Smooth muscle cell of bladder (primary cell): Measurements from ENCODE around the gene LBX2. TPM values are rescaled to one million over a fixed set of nuclear protein-coding genes. Genes with fewer than 3 reads are reported as not detected.

Experiments
- total RNA-seq: library from RNA; depleted of rRNA; stranded (reverse); fragments of >200 nt; gene quantifications from 2 replicates; pipeline ENCODE4 v1.2.3, GENCODE V29; 2014

LBX2 gene, protein sequence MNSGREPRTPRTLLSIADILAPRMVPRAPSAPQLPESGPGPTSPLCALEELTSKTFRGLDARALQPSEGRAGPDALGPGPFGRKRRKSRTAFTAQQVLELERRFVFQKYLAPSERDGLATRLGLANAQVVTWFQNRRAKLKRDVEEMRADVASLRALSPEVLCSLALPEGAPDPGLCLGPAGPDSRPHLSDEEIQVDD
- 1.3 and 2.9 TPM in 2 replicates for total RNA-seq

GRCh38 chr2:74499267-74499939, at the start of gene LBX2:
Gene LBX2, minus strand, starts transcription at chr2:74499603. Its CDS starts 66 bp downstream, at chr2:74499537.

DNA sequence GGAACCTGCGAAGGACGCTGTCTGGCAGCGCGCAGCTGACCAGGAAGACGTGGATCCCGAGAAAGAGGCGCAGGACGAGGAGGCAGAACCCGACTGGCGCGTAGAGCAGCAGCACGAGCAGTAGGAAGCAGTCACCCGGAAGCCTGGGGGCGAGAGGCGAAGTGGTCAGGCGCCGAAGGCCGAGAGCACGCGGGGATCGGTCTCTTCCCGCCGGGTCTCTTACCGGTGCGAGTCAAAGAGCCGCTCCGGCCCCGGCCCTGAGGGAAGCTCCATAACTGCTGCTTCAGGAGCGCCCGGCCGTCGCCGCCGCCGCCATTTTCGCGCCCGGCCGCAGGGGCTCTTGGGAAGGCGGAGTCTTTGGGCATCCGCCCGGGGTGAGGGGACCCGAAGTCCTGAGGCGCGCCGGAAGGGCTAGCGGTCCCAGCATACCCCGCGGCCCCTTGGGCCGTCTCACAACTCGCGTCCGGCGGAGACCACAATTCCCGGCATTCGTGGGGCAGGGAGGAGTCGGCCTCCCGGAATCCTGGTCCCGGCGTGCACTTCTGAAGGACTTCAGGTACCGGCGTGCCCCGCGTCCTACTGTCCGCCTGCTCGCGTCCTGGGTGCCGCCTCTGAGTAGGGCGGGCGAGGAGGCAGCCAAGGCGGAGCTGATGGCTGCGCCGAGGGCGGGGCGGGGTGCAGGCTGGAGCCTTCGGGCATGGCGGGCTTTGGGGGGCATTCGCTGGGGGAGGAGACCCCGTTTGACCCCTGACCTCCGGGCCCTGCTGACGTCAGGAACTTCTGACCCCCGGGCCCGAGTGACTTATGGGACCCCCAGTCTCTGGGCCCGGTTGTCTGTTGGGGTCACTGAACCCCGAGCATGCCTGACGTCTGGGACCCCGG, 30.2 kb upstream of the LBX2 start, which contains the start of the genes AUP1 and HTRA2:
AUP1 (minus strand) TSS at position 350 of the 882 bp plus-strand sequence; CDS start at position 273, 77 bp downstream.
HTRA2 (plus strand) TSS at position 577 of the 882 bp plus-strand sequence; CDS start at position 651, 74 bp downstream.

DNA sequence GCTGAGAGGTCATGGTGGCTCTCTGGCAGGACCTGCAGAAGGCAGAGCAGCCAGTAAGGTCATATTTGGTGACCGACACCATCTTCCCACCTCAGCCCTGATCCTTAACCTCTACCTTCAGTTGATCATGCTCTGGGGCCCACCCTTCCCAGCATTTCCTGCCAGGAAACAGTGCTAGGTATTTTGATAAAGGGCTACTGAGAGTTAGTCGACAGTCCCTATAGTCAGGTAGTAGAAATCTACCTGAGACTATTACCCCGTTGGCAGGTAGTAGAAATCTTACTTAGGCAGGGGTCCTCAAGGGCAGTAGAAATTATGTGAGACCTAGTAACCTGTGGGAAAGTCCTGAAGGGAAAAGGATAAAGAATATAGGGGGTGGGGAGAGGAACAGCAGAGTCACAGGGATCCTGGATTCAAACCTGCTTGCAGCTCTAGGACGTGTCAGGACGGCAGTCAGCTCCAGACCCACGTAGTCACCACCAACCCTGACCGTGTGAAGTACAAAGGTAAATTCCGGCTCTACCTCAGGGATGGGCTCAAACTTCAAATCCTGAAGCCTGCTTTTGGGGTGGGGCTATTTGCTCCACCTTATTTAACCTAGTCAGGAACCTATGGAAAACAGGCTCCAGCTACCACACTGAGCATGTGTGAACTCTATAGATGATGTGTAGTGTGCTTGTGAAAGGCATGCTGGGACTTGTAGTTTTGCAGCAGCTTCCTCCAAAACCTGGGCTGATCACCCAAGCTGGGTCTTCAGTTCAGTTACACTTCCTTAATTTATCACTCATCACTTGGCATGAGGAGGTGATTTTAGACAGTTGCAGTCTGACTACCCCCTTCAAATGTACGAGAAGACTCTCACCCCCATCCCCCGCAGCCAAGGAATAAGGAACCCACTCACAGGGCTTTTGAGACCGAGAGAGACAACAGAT, 26.6 kb upstream of the LBX2 start, which contains the start of gene DQX1:
DQX1 (minus strand) TSS at position 515 of the 932 bp plus-strand sequence; CDS start at position 13, 502 bp downstream.

GRCh38 chr2:74514368-74515270, 15.2 kb upstream of the LBX2 start, which contains the start of gene TLX2:
Gene TLX2, plus strand, starts transcription at chr2:74514450. Its CDS starts 357 bp downstream, at chr2:74514807.

DNA sequence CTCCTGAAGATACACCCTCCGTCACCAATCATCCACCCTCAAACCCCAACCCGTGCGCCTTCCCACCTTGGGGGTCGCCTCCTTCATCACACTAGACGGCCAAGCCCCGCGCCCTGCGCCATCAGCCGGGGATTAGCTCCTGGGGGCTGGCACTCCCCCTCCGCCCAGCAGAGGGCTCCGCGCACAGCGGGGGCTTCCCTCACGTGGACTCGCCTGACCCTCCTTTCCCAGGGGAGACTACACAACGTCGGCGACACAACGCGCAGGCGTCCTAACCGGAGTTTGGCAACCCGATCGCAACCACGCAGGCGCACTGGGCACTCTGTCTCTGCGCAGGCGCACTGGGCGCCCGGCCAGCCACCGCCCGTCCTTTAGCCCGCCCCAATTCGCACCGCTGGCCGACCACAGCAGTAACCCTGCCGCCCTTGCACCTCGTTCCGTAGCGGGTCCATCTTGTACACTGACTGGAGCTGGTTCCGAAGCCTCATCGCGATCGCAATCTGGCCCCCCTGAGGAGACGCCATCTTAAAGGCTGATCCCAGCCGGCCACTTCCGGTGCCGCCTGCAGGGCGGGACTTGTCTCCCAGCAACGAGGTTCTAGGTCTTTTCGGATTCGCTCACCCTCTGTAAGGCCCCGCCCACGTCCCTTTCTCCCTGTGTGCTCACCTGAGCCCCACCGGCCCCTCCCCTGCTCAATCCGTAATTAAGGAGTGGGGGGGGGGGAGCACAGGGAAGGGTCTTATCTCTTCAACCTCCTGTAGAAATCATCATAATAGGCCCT, 7.9 kb upstream of the LBX2 start, which contains the start of gene PCGF1:
PCGF1 (minus strand) TSS at position 551 of the 781 bp plus-strand sequence; CDS start at position 524, 27 bp downstream.

GRCh38 chr2:74482801-74483674, 16.4 kb downstream of the LBX2 start, which contains the start of the genes CCDC142 and TTC31:
Gene CCDC142, minus strand, starts transcription at chr2:74482998. Its CDS starts 161 bp downstream, at chr2:74482837.
Gene TTC31, plus strand, starts transcription at chr2:74483081. Its CDS starts 15 bp downstream, at chr2:74483096.

DNA sequence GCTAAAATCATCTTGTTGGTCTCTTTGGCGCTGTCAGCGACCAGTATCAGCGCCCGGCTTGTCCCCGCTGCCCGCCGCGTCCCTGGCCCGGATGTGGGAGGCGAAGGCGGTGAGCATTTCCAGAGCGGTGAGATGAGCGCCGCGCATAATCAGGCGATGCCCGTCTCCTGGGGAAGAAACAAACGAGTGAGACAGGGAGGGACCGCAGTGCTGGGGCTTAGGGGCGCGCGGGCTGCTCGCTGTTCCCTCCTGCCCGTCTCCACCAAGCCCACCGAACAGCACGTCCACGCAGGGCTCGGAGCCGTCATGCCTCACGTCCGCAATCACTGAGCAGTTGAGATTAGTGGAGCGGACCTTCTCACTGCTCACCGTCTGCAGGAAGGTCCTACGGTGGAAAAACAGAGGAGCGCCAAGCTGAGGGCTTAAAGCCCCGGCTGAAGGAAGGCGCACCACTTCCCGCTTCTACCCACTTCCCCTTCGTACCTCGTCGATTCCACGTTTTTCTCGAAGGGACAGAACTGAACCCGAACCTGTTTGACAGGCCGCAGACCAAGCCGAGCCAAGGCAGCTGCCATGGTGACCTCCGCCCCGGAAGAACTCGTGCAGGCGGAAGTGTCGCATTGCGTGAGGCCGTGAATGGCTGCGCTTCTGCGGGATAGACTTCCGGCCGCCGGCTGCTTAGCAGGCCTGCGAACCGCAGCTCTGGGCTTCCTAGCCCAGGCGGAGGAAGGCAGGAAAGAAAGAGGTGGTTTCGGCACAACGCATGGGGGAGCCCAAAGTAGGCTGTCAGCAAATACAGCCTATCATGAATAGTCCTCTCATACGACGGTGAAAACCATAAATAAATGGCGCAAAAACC, 27.1 kb downstream of the LBX2 start, which contains the start of gene MRPL53:
MRPL53 (minus strand) TSS at position 595 of the 859 bp plus-strand sequence; CDS start at position 575, 20 bp downstream.

DNA sequence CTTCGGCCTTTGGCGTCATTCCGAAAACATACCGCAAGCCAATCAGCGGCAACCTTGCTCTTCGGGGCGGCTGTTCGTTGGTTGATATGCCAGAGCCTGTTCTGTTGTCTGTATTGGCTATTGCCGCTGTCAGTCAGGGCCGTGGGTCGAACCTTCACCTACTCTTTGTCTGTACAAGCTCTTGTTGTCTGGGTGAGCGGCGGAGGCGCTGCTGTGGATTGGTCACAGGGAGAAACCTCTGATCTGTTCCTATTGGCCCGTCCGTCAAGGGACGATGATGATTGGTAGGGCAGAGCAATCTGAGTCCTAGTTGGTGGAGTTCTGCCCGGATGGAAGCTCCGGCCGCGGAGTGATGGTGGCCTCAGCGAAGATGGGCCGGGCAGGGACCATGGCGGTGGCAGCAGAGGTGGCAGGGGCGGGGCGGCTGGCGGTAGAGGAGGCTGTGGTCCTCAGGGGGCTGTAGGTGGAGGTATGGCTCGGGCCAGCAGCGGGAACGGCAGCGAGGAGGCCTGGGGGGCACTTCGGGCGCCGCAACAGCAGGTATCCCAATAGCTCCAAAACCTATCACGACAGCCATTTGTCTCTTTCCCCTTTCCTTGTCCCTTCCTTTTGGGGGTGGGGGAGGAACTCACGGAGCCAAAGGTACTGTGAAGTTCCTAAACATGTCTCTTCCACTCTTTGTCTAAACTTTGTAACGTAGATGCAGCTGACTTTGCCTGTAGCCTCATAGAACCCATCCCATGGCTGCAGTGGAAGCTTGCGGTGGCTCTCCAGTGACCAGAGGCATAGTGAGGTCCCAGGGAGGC, 41.1 kb downstream of the LBX2 start, which contains the start of gene WBP1:
WBP1 (plus strand) TSS at position 307 of the 806 bp plus-strand sequence; CDS start at position 472, 165 bp downstream.

DNA sequence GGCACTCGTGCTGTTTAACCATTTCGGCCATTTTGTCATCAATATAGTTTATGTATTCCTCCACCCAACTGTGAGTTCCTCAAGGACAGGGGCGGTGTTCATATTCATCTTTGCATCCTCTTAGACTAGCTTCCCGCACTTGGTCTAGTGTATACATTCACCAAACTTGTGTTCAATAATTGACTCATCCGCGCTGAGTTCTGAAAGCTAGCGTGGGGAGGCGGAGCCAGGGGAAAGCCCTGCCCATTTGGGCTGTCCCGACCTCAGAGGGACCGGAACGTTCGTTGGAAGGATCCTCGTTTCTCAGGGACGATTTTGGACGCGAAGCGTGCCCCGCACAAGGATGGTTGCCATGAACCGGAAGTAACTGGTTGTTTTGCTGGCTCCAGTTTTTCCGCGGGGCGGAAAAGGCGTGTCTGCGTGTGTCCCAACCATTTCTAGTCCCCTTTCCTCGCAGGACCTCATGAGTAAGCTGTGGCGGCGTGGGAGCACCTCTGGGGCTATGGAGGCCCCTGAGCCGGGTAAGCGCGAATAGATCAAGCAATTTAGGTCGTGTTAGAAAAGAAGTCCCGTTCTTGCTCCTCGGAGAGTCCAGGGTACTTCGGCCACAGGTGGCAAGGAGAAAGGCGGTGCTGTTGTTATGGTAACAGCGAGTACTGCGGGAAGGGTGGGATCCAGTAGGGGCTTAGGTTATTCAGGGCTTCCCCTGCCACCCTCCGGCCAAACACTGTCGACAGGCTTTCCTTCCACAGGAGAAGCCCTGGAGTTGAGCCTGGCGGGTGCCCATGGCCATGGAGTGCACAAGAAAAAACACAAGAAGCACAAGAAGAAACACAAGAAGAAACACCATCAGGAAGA, 44.5 kb downstream of the LBX2 start, which contains the start of gene INO80B:
INO80B (plus strand) TSS at position 434 of the 858 bp plus-strand sequence; CDS start at position 464, 30 bp downstream.

Other genes with a start within 250 kb of the LBX2 start
- under 0.01 and 0.14 TPM in 2 replicates for gene SLC4A5, start 156.2 kb downstream of the LBX2 start, total RNA-seq
- 186 and 223 TPM in 2 replicates for gene DCTN1, start 119.3 kb downstream of the LBX2 start, total RNA-seq
- 0.57 and 0.83 TPM in 2 replicates for gene C2orf81, start 78.0 kb downstream of the LBX2 start, total RNA-seq
- gene WDR54, start 77.9 kb downstream of the LBX2 start, total RNA-seq: 26.6 and 29.6 TPM in 2 replicates
- gene RTKN, start 57.7 kb downstream of the LBX2 start, total RNA-seq: 8.4 and 11.1 TPM in 2 replicates
- gene INO80B, start 44.5 kb downstream of the LBX2 start, total RNA-seq: 14.9 and 16.4 TPM in 2 replicates
- gene WBP1, start 41.2 kb downstream of the LBX2 start, total RNA-seq: 57.7 and 70.0 TPM in 2 replicates
- gene MOGS, start 34.2 kb downstream of the LBX2 start, total RNA-seq: 56.0 and 63.0 TPM in 2 replicates
- 43.3 and 53.0 TPM in 2 replicates for gene MRPL53, start 26.9 kb downstream of the LBX2 start, total RNA-seq
- 14.4 and 20.0 TPM in 2 replicates for gene CCDC142, start 16.6 kb downstream of the LBX2 start, total RNA-seq
- 6.7 and 7.0 TPM in 2 replicates for gene TTC31, start 16.5 kb downstream of the LBX2 start, total RNA-seq
- gene PCGF1, start 8.1 kb upstream of the LBX2 start, total RNA-seq: 19.9 and 24.5 TPM in 2 replicates
- not detected in 2 replicates for gene TLX2, start 14.8 kb upstream of the LBX2 start, total RNA-seq
- under 0.01 TPM in 1 of 2 replicates, not detected in the other for gene DQX1, start 26.6 kb upstream of the LBX2 start, total RNA-seq
- gene AUP1, start 30.1 kb upstream of the LBX2 start, total RNA-seq: 62.7 and 91.3 TPM in 2 replicates
- gene HTRA2, start 30.3 kb upstream of the LBX2 start, total RNA-seq: 33.4 and 44.8 TPM in 2 replicates
- gene LOXL3, start 54.3 kb upstream of the LBX2 start, total RNA-seq: 34.4 and 57.5 TPM in 2 replicates
- 21.9 and 27.9 TPM in 2 replicates for gene DOK1, start 55.1 kb upstream of the LBX2 start, total RNA-seq
- gene M1AP, start 148.7 kb upstream of the LBX2 start, total RNA-seq: under 0.01 TPM in 1 of 2 replicates, not detected in the other
- gene SEMA4F, start 154.6 kb upstream of the LBX2 start, total RNA-seq: 4.1 and 4.4 TPM in 2 replicates